Gastroesophageal sphincter (tissue), 3 donors: ENCODE data around the gene ZBTB8B.
"Not testable (repeated sequence)": the region's sequence is repeated elsewhere in the genome, so short reads cannot be mapped to it uniquely, and the experiment has no call there.

ENCODE experiments used
- CTCF ChIP-seq, 4 experiments: fragments of 200-600 bp in 2 of 4; fragments of 450-650 bp in 2 of 4; sonication (generic) in 1 of 4; IDR thresholded peaks; one replicate each; pipeline ENCODE4 v1.5.1; 2017 to 2019; ENCODE audit warnings: antibody characterized with exemption in 4 of 4, mild to moderate bottlenecking in 2 of 4, moderate library complexity in 2 of 4
- POLR2A ChIP-seq, 2 donors: fragments of 450-650 bp; IDR thresholded peaks; one replicate each; pipeline ENCODE4 v1.6.1; 2017; ENCODE audit warnings: antibody characterized with exemption in 2 of 2, mild to moderate bottlenecking in 2 of 2, moderate library complexity in 1 of 2
- POLR2AphosphoS5 ChIP-seq: sonication (generic); formaldehyde crosslinking; IDR thresholded peaks from one replicate; pipeline ENCODE4 v1.6.1; 2017; ENCODE audit warnings: antibody characterized with exemption

DNA sequence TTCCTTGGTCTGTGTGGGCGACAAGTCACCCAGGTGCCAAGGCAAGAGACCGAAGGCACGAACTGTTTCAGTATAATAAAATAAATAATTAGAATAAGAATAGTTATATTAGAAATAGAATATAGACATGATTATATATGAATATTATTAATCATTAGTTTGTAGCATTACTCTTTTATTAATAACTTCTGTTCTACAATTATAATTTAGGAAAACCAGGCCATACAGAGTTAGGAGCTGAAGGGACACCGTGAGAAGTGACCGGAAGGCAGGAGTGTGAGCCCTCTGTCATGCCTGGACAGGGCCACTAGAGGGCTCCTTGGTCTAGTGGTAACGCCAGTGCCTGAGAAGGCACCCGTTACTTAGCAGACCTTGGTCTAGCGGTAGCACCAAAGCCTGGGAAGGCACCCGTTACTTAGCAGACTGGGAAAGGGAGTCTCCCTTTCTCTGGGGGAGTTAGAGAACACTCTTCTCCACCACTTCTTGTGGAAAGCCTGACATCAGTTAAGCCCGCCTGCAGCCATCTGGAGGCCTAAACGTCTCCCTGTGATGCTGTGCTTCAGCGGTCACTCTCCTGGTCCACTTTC is 16.6 kb upstream of the ZBTB8B start:
- not testable (repeated sequence) for TF ChIP-seq POLR2A (IDR thresholded peaks at IDR 0.05); POLR2AphosphoS5
- peak; percentile 76 to 90 (median 88) for TF ChIP-seq CTCF (IDR thresholded peaks at IDR 0.05)
